ENCODE results near the gene S100A10.

DNA sequence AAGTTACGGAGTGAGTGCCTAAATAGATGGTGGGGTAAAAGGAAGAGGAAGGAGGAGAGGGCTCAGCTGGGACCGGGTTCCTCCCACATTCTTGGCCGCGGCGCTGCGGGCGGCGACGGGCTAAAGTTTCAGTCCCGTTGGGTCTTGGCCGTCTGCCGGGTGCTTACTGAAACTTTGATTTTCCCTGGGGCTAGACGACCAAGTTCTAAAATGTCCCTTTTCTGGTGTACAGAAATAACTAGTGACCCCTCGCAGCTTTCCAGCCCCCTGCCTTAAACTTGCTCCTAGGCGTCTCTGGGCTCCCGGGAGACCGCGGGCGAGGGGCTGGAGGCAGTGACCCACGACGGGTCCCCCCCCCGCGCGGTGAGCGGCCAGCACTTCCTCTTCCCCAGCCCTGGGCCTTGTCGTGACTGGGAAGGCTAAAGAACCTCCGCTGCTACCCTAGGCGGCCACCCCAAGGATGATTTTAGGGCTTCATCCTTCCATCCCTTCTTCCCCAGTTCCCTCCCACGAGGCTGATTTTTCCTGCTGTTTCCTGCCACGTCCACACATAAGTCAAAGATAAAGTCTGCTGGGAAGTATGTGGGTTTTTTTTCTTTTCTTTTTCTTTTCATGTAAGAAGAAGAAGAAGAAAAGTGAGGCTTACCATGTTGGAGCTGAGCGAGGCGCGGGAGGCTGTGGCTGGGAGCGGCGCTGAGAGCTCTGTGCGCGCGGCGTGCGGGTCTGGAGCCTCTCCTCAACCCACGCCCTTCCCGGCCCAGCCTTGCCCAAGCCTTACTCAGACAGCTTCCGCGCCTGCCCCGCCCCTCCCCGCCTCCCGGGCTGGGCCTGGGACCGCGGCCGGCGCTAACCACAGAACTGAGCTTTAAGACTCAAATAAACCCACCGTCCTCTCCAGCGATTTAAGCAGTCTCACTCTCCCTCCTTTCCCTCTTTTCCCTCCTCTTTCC, 42.9 kb upstream of the S100A10 start, which contains the start of gene S100A11:
- peak; percentile 86 for TF ChIP-seq POLR2A (IDR thresholded peaks at IDR 0.05; ENCODE audit: low read depth)
- TF ChIP-seq POLR2AphosphoS5 (IDR thresholded peaks at IDR 0.05) = peak; percentile 87 to 95
- TF ChIP-seq CTCF (IDR thresholded peaks at IDR 0.05) = no peak
